Loucy (cell line): ENCODE results near the gene PRMT9.

ENCODE experiments used
- H2AFZ ChIP-seq: fragments of 200-600 bp; sonication (generic); 2 replicates; pipeline ENCODE4 v1.6.0; 2016; ENCODE audit warnings: antibody characterized with exemption, mild to moderate bottlenecking, low read length, moderate library complexity
- H3F3A ChIP-seq: fragments of 200-600 bp; 2 replicates; pipeline ENCODE4 v1.6.0; 2016; ENCODE audit warnings: antibody characterized with exemption, low read depth, mild to moderate bottlenecking
- H3K27me3 ChIP-seq: fragments of 200-600 bp; sonication (generic); 2 replicates; pipeline ENCODE4 v1.6.1; 2014; ENCODE audit warnings: low read length, mild to moderate bottlenecking; ENCODE audit not compliant: insufficient read depth, poor library complexity, severe bottlenecking
- H3K36me3 ChIP-seq: fragments of 200-600 bp; sonication (generic); 2 replicates; pipeline ENCODE4 v1.6.1; 2016; ENCODE audit warnings: low read length; ENCODE audit not compliant: insufficient read depth
- H3K4me1 ChIP-seq: fragments of 200-600 bp; sonication (generic); 2 replicates; pipeline ENCODE4 v1.5.1; 2014; ENCODE audit warnings: low read length, mild to moderate bottlenecking; ENCODE audit not compliant: insufficient read depth, poor library complexity, severe bottlenecking
- H3K4me2 ChIP-seq: fragments of 200-600 bp; sonication (generic); 2 replicates; pipeline ENCODE4 v1.6.0; 2014; ENCODE audit warnings: antibody characterized with exemption, low read length, low read depth, mild to moderate bottlenecking; ENCODE audit not compliant: poor library complexity, severe bottlenecking
- H3K4me3 ChIP-seq: fragments of 200-600 bp; sonication (generic); 2 replicates; pipeline ENCODE4 v1.5.1; 2014; ENCODE audit warnings: low read length, mild to moderate bottlenecking, mixed read lengths; ENCODE audit not compliant: poor library complexity, severe bottlenecking
- H3K79me2 ChIP-seq: fragments of 200-600 bp; sonication (generic); 2 replicates; pipeline ENCODE4 v1.6.1; 2014; ENCODE audit warnings: low read length; ENCODE audit not compliant: insufficient read depth
- H3K9ac ChIP-seq: fragments of 200-600 bp; sonication (generic); 2 replicates; pipeline ENCODE4 v1.6.0; 2014; ENCODE audit warnings: mild to moderate bottlenecking, low read depth, low read length, moderate library complexity; ENCODE audit not compliant: poor library complexity, severe bottlenecking
- H3K9me2 ChIP-seq: fragments of 200-600 bp; sonication (generic); replicated peaks from 2 replicates; pipeline ENCODE4 v1.6.1; 2016; ENCODE audit warnings: low read depth, low read length, mixed read lengths
- H3K9me3 ChIP-seq: fragments of 200-600 bp; sonication (generic); 2 replicates; pipeline ENCODE4 v1.6.1; 2014; ENCODE audit warnings: mild to moderate bottlenecking, antibody characterized with exemption, low read length, low read depth; ENCODE audit not compliant: insufficient read depth
- H4K20me1 ChIP-seq: fragments of 200-600 bp; sonication (generic); 2 replicates; pipeline ENCODE4 v1.6.0; 2014; ENCODE audit warnings: antibody characterized with exemption, low read length, mild to moderate bottlenecking; ENCODE audit not compliant: insufficient read depth, poor library complexity, severe bottlenecking
- CTCF ChIP-seq: fragments of 200-600 bp; sonication (generic); conservative IDR thresholded peaks from 2 replicates; pipeline ENCODE4 v1.5.1; 2014; ENCODE audit warnings: mild to moderate bottlenecking, antibody characterized with exemption, low read length
- EZH2phosphoT487 ChIP-seq: fragments of 200-600 bp; IDR thresholded peaks from 2 replicates; pipeline ENCODE4 v1.6.1; 2018; ENCODE audit warnings: antibody characterized with exemption, mild to moderate bottlenecking, moderate library complexity, borderline replicate concordance

PRMT9 gene

DNA sequence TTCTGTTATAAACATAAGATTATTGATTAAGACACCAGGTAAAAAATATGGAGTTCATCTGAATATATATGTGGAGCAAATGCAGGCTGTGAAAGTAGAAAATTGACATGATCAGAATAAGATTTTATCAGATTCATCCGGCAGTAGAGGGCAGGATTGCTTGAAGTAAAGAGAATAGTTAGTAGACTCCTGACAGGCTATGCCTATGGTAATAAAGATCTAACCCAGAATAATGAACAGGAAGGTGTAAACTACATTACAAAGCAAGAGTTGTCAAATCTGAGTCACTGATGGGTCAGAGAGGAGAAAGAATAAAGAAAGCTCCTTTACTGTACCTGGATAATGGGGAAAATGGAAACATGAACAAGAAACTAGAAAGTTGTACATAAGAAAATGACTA is 87.6 kb downstream of the PRMT9 start:
- no peak overlapping the region for H3K4me2 ChIP-seq
- H3K79me2 ChIP-seq: no peaks in the 10 kb centered on the region
- TF ChIP-seq CTCF: peak; percentile 56
- no peak for TF ChIP-seq EZH2phosphoT487
- no peaks in the 10 kb centered on the region for H3K9me3 ChIP-seq
- H3K27me3 ChIP-seq: no peaks in the 10 kb centered on the region
- H3K36me3 ChIP-seq: no peaks in the 10 kb centered on the region
- no peaks in the 10 kb centered on the region for H3F3A ChIP-seq
- H2AFZ ChIP-seq: no peak overlapping the region
- no peak overlapping the region for H3K4me3 ChIP-seq
- no peak overlapping the region for H3K9ac ChIP-seq
- no peaks in the 10 kb centered on the region for H4K20me1 ChIP-seq
- no peaks in the 10 kb centered on the region for H3K4me1 ChIP-seq
- no peaks in the 10 kb centered on the region for H3K9me2 ChIP-seq

GRCh38 chr4:147594578-147594977 is 89.4 kb downstream of the PRMT9 start:
- no peaks in the 10 kb centered on the region for H4K20me1 ChIP-seq
- no peaks in the 10 kb centered on the region for H3K79me2 ChIP-seq
- H3K4me3 ChIP-seq: no peak overlapping the region
- no peaks in the 10 kb centered on the region for H3K36me3 ChIP-seq
- H3K9me3 ChIP-seq: no peaks in the 10 kb centered on the region
- peak overlapping the region; percentile 50; the same call in 1 of the 2 replicates for H2AFZ ChIP-seq
- TF ChIP-seq EZH2phosphoT487 (no peak), CTCF (no peak)
- no peaks in the 10 kb centered on the region for H3K9me2 ChIP-seq
- no peaks in the 10 kb centered on the region for H3F3A ChIP-seq
- no peak overlapping the region for H3K4me2 ChIP-seq
- no peaks in the 10 kb centered on the region for H3K27me3 ChIP-seq
- H3K4me1 ChIP-seq: no peaks in the 10 kb centered on the region
- no peak overlapping the region for H3K9ac ChIP-seq

DNA sequence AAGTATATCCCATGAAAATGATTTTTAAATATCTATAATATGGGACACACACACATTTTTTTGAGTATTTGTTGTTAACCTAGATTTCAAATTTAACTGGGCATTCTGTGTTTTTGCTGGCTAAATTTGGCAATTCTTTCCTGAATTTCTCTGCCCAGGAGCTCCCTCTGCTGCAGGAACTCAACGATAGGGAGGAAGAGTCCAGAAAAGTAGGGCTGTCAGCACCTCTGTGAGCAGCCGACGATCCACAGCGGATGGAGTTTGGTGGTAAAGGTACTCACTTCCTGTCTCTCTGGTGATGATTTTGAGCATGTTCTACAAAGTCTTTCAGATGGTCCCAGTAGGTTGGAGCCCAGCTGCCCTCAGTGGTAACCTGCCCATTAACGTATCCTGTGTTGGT is 89.9 kb downstream of the PRMT9 start:
- no peaks in the 10 kb centered on the region for H3K36me3 ChIP-seq
- no peak overlapping the region for H3K4me3 ChIP-seq
- H4K20me1 ChIP-seq: no peaks in the 10 kb centered on the region
- no peak overlapping the region for H3K9ac ChIP-seq
- no peaks in the 10 kb centered on the region for H3K4me1 ChIP-seq
- H3K4me2 ChIP-seq: no peak overlapping the region
- no peaks in the 10 kb centered on the region for H3K9me3 ChIP-seq
- no peaks in the 10 kb centered on the region for H3K27me3 ChIP-seq
- no peaks in the 10 kb centered on the region for H3K79me2 ChIP-seq
- H2AFZ ChIP-seq: peak overlapping the region; percentile 50; the same call in 1 of the 2 replicates
- H3F3A ChIP-seq: no peaks in the 10 kb centered on the region
- TF ChIP-seq CTCF: peak; percentile 41; the same call in 1 of the 2 replicates
- TF ChIP-seq EZH2phosphoT487: no peak
- no peaks in the 10 kb centered on the region for H3K9me2 ChIP-seq
